Loucy (cell line): ENCODE data around the gene INSYN2B.

Experiments
- EZH2phosphoT487 ChIP-seq: fragments of 200-600 bp; IDR thresholded peaks from 2 replicates; pipeline ENCODE4 v1.6.1; 2018; ENCODE audit warnings: antibody characterized with exemption, mild to moderate bottlenecking, moderate library complexity, borderline replicate concordance
- TF ChIP-seq, protein P1 (sequence below): fragments of 200-600 bp; sonication (generic); conservative IDR thresholded peaks from 2 replicates; pipeline ENCODE4 v1.5.1; 2014; ENCODE audit warnings: mild to moderate bottlenecking, antibody characterized with exemption, low read length

DNA sequence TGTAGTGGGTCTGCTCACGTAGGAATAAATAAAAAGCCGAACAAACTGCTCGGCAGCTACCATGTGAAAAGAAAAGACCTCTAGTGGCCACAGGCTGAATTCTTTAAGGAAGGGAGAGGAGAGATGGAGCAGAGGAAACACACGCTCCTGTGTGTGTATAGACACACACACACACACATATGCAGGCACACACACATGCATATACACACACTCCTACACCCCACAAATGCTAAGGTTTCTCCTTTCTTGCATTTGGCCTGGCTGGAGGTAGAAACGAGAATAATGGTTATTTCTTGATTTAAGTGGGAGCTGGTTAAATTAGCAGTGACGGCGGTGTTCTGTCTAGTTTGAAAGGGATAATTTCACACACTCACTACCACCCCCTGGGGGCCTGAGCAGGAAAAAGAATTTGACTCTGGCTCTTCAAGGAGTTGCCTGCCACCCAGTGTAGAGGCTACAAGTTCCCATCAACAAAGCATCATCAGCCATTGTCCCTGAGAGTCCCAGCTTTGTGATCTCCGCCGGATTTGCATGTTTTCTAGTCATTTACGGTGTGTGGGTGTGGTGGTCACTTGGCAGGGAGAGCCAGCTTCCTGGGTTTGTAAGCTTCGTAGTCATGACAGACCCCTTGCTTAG is at the start of gene INSYN2B:
- TF ChIP-seq, protein P1, sequence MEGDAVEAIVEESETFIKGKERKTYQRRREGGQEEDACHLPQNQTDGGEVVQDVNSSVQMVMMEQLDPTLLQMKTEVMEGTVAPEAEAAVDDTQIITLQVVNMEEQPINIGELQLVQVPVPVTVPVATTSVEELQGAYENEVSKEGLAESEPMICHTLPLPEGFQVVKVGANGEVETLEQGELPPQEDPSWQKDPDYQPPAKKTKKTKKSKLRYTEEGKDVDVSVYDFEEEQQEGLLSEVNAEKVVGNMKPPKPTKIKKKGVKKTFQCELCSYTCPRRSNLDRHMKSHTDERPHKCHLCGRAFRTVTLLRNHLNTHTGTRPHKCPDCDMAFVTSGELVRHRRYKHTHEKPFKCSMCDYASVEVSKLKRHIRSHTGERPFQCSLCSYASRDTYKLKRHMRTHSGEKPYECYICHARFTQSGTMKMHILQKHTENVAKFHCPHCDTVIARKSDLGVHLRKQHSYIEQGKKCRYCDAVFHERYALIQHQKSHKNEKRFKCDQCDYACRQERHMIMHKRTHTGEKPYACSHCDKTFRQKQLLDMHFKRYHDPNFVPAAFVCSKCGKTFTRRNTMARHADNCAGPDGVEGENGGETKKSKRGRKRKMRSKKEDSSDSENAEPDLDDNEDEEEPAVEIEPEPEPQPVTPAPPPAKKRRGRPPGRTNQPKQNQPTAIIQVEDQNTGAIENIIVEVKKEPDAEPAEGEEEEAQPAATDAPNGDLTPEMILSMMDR = peak; percentile 63
- no peak for TF ChIP-seq EZH2phosphoT487
